ENCODE results near the gene ZRSR2.

GRCh38 chrX:15744181-15744867 is 46.0 kb upstream of the ZRSR2 start:
- no peak for TF ChIP-seq CTCF (conservative IDR thresholded peaks at IDR 0.05; ENCODE audit: low read depth, low read length)
- no peak for TF ChIP-seq EZH2 (IDR thresholded peaks at IDR 0.05; ENCODE audit: borderline replicate concordance, low read depth, low read length, poor library complexity, severe bottlenecking)

All from A673 (cell line).